Aorta (tissue), 5 donors: ENCODE results near the gene LIMS2. TPM values are rescaled to one million over a fixed set of nuclear protein-coding genes. Genes with fewer than 3 reads are reported as not detected.
A peak's percentile ranks its signal among the peaks of the same experiment; 100 is the strongest.

Experiments
- ATAC-seq: fragments of 200-7000 bp; cut with Tn5 transposase; one replicate; pipeline ENCODE4 v1.9.1; 2022; ENCODE audit warnings: moderate library complexity; ENCODE audit not compliant: low FRiP score
- DNase-seq, 2 donors: peaks; one replicate each; pipeline ENCODE4 v3.0.0-alpha.2; 2020
- H3K27ac ChIP-seq, 2 donors: one replicate each; pipeline ENCODE4 v1.5.1; 2013; ENCODE audit warnings: low read length in 2 of 2, mild to moderate bottlenecking in 2 of 2, moderate library complexity in 2 of 2, control low read depth in 1 of 2, inconsistent platforms in 1 of 2, low read depth in 1 of 2
- H3K27me3 ChIP-seq, 2 donors: one replicate each; pipeline ENCODE4 v1.6.1; 2013; ENCODE audit warnings: control low read depth in 1 of 2, low read length in 1 of 2, mild to moderate bottlenecking in 1 of 2, moderate library complexity in 1 of 2; ENCODE audit not compliant: insufficient read depth in 2 of 2, control insufficient read depth in 1 of 2
- H3K36me3 ChIP-seq, 2 donors: one replicate each; pipeline ENCODE4 v1.6.1; 2013; ENCODE audit warnings: control low read depth in 1 of 2, low read length in 1 of 2, mild to moderate bottlenecking in 1 of 2; ENCODE audit not compliant: insufficient read depth in 2 of 2, control insufficient read depth in 1 of 2
- H3K4me1 ChIP-seq, 2 donors: one replicate each; pipeline ENCODE4 v1.6.1; 2013; ENCODE audit warnings: low read length in 2 of 2, control low read depth in 1 of 2, mild to moderate bottlenecking in 1 of 2, moderate library complexity in 1 of 2; ENCODE audit not compliant: insufficient read depth in 2 of 2, control insufficient read depth in 1 of 2
- H3K4me3 ChIP-seq, 2 donors: one replicate each; pipeline ENCODE4 v1.5.1; 2013; ENCODE audit warnings: low read length in 2 of 2, control low read depth in 1 of 2, mild to moderate bottlenecking in 1 of 2
- H3K9me3 ChIP-seq: one replicate; pipeline ENCODE4 v1.6.1; 2013; ENCODE audit warnings: mild to moderate bottlenecking, low read length; ENCODE audit not compliant: control insufficient read depth
- WGBS, 2 donors: extraction: QIAGEN DNeasy Blood & Tissue Kit; methylation state at CpG; one replicate each; pipeline ENCODE4 v1.1.7; 2013; 5-methylcytosine and 5-hydroxymethylcytosine counted together
- intact Hi-C, 2 donors: fragments of 100-400 bp; cut with DNase I; formaldehyde crosslinking; loops; one replicate each; pipeline versions ENCODE4 v1.14.2 to v1.15.0; 2022
- polyA plus RNA-seq, 2 donors: library from polyadenylated mRNA; stranded (reverse); fragments of 200-250 nt; gene quantifications; one replicate each; pipeline ENCODE4 v1.2.3, GENCODE V29; 2013
- total RNA-seq, 2 donors: library from RNA; stranded (reverse); fragmentation: NEBNext Ultra II Directional; extraction: Animal tissue kit (Norgen Biotek cat#: 25700); gene quantifications; one replicate each; pipeline ENCODE4 v1.2.1, GENCODE V29; 2021
- donor health status: healthy with polysubstance abuse.
- donor health status: Bipolar disorder and iron deficiency.
- donor health status: DM: no; HTN: no; CAD: no.
- donor health status: DM: no; HTN: no; CAD: no.
- donor health status: DM: yes; HTN: yes; CAD: no.

The LIMS2 gene
- total and polyA plus RNA-seq, 4 donors: 188 to 2,193 (median 218) TPM

DNA sequence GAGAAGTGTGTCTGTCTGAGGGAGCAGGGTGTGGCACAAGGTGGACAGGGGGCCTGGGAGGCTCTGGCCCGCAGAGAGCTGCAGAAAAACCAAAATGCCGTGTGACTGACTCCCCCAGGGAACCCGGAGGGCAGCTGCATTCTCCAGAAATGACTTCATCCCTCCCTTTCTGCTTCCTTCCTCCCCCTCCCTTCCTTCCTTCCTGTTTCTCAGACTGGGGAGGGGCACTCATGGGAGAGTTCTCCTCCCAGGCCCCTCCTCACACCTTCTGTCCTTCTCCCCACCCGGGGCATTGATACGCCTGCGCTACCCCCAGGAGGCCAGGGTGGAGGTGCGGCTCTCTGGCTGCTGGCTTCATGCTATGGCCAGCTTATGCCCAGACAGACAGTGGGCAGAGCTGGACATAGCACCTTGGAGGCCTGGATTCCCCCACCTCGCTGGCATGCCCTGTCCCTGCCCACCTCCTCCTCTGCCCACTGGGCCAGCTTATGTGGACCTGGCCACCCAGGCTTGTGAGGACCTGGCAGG lies 37.5 kb downstream of the LIMS2 start:
- intact Hi-C loops: loop anchor here (5.0 to 10.0 kb wide), 2 partner anchors 110 to 113 kb away; partner anchors contain the start of gene IWS1 (in 2 of the 2)
- ATAC-seq (peak; percentile 25), DNase-seq (no peak)
- 22% methylated on average over 8 of the region's 8 CpGs for WGBS, 2 donors
- Histone ChIP-seq H3K27me3 (no peaks in the 10 kb centered on the region), H3K27ac (peak overlapping the region in 1 of 2 donors; percentile 79), H3K36me3 (no peaks in the 10 kb centered on the region), H3K9me3 (no peaks in the 10 kb centered on the region), H3K4me1 (no peaks in the 10 kb centered on the region), H3K4me3 (no peak overlapping the region)

DNA sequence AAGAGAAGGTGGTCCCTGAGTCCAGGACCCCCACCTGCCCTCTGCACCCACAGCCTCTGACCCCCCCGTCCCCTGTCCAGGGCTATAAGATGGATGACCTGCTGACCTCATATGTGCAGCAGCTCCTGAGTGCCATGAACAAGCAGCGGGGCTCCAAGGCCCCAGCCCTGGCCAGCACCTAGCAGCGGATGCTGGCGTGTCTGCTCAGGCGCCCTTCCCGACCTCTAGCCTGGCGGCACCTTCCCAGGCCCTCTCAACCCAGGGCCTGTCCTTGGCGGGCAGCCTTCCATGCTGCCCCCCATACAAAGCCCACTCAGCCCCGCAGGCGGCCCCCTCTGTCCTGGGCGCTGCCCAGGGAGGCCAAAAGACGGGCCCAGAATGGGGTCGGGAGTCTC lies 38.1 kb downstream of the LIMS2 start:
- H3K9me3 ChIP-seq: no peaks in the 10 kb centered on the region
- no peaks in the 10 kb centered on the region for H3K36me3 ChIP-seq
- no peak overlapping the region for H3K4me3 ChIP-seq
- no peak for DNase-seq
- intact Hi-C loops: loop anchor here (5.0 to 10.0 kb wide), 2 partner anchors 110 to 112 kb away; partner anchors contain the start of gene IWS1 (in 2 of the 2)
- H3K27me3 ChIP-seq: no peaks in the 10 kb centered on the region
- no peaks in the 10 kb centered on the region for H3K4me1 ChIP-seq
- H3K27ac ChIP-seq: peak overlapping the region in 1 of 2 donors; percentile 28
- WGBS, 2 donors: 75 to 76% methylated on average over 13 of the region's 13 CpGs
- ATAC-seq: no peak

DNA sequence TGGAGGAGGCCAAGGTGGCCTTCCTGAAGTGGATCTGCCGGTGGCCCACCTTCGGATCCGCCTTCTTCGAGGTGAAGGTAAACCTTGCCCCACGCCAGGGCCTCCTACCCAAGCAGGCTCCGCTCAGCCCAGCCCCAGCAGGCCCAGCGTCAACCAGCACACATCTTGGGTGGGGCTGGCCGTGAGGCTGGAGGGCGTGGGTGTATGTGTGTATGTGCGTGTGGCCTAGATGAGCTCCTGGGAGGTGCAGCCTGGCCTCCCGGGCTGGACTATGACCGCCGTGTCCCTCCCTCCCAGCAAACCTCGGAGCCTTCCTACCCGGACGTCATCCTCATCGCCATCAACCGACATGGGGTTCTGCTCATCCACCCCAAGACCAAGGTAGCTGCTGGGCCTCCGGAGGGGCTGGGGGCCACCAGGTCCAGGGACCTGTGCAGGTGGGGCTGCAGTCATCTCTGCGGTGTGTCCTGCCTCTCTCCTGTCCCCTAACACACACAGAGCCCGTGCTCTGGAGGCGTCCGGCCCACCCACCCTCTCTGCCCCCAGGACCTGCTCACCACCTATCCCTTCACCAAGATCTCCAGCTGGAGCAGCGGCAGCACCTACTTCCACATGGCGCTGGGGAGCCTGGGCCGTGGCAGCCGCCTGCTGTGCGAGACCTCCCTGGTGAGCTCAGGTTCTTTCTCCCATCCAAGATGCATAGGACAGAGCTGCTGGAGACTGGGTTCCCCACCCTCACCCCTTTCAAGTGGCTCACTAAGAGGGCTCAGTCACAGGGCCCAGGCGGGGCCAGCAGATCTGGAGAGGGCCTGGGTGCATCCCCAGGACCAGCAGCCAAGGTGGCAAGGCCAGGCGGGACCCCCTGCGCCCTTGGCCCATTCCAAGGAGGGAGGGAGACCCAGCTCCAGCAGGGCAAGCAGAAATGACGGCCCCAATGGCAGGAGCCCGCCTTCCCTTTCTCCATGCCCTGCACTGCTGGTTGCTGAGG lies 38.8 kb downstream of the LIMS2 start:
- no peak for DNase-seq
- Histone ChIP-seq H3K27ac (peak overlapping the region in 1 of 2 donors; percentile 15), H3K4me3 (no peak overlapping the region), H3K4me1 (no peaks in the 10 kb centered on the region), H3K27me3 (no peaks in the 10 kb centered on the region), H3K9me3 (no peaks in the 10 kb centered on the region), H3K36me3 (no peaks in the 10 kb centered on the region)
- no peak for ATAC-seq
- WGBS, 2 donors: 87 to 90% methylated on average over 29 to 33 of the region's 33 CpGs
- intact Hi-C loops: loop anchor here (5.0 to 10.0 kb wide), 2 partner anchors 109 to 112 kb away; partner anchors contain the start of gene IWS1 (in 2 of the 2)

DNA sequence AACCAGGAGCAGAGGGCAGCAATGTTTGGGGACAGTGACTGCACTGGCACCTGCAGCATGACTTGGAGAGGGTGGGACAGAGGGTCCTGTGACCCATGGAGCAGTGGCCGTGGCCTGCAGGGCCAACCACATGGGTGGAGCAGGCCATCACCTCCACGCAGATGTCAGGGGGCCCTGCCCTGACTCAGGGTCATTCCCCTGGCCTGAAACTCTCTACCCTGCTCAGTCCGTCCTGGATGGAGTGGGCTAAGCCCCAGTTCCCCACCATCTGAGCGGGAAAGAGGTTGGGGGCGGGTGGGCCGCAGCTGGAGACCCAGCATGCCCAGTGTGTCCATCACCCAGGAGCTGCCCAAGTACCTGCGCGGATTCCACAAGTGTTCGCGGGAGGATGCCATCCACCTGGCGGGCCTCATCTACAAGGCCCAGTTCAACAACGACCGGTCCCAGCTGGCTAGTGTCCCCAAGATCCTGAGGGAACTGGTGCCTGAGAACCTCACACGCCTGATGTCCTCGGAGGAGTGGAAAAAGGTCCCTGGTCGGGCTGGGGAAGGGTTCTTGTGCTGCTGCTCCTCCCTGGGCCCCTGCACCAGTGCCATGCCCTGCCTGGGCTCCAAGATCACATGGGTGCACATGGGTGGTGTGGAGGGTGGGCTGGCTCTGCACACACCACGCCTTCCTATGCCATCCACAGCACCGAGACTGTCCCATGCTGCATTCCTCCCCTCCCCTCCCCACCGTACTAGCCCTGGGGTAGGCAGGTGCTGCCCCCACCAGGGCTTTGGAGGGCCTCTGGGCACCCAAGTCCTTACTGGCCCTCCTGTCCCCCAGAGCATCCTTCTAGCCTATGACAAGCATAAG lies 39.7 kb downstream of the LIMS2 start:
- DNase-seq (no peak), ATAC-seq (no peak)
- H3K9me3 ChIP-seq: no peaks in the 10 kb centered on the region
- H3K4me1 ChIP-seq: no peaks in the 10 kb centered on the region
- WGBS, 2 donors: 78 to 89% methylated on average over 19 of the region's 19 CpGs
- no peak overlapping the region for H3K4me3 ChIP-seq
- intact Hi-C loops: loop anchor here (5.0 to 10.0 kb wide), 2 partner anchors 108 to 111 kb away; partner anchors contain the start of gene IWS1 (in 2 of the 2)
- no peaks in the 10 kb centered on the region for H3K36me3 ChIP-seq
- no peak overlapping the region for H3K27ac ChIP-seq
- H3K27me3 ChIP-seq: no peaks in the 10 kb centered on the region

DNA sequence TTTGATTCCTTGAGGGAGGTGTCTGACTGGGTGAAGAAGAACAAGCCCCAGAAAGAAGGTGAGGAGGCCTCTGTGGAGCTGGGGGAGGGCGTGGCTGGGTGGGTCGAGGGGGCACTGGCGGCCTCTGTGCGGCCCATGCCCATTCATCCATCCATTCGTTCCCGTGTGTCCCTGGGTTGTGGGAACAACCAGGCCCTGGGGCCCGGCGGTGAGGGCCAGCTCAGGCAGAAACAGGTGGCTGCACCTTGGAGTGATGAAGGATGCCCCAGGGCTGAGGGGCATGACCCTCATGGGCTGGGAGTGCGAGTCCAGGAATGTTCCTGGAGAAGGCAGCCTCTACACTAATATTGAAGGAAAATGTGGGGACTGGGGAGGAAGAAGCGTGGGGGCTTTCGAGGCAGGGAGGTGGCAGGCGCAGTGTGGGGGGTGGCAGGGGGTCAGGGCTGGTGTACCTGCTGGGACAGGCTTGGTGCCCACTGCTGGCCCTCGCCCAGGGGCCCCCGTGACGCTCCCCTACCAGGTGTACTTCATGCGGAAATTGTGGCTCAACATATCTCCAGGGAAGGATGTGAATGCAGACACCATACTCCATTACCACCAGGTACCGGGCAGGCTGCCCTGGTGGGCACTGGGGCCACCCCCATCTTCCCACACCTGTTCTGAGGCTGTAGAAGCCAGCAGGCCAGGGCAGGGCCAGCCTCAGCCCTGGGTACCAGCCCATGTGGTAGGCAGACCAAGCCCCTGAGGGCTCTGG lies 40.5 kb downstream of the LIMS2 start:
- no peak overlapping the region for H3K27ac ChIP-seq
- no peaks in the 10 kb centered on the region for H3K27me3 ChIP-seq
- intact Hi-C loops: loop anchor here (5.0 to 10.0 kb wide), 2 partner anchors 108 to 110 kb away; partner anchors contain the start of gene IWS1 (in 2 of the 2)
- no peaks in the 10 kb centered on the region for H3K36me3 ChIP-seq
- DNase-seq (no peak), ATAC-seq (no peak)
- 85 to 89% methylated on average over 16 to 17 of the region's 17 CpGs for WGBS, 2 donors
- H3K4me1 ChIP-seq: no peaks in the 10 kb centered on the region
- H3K4me3 ChIP-seq: no peak overlapping the region
- no peaks in the 10 kb centered on the region for H3K9me3 ChIP-seq

DNA sequence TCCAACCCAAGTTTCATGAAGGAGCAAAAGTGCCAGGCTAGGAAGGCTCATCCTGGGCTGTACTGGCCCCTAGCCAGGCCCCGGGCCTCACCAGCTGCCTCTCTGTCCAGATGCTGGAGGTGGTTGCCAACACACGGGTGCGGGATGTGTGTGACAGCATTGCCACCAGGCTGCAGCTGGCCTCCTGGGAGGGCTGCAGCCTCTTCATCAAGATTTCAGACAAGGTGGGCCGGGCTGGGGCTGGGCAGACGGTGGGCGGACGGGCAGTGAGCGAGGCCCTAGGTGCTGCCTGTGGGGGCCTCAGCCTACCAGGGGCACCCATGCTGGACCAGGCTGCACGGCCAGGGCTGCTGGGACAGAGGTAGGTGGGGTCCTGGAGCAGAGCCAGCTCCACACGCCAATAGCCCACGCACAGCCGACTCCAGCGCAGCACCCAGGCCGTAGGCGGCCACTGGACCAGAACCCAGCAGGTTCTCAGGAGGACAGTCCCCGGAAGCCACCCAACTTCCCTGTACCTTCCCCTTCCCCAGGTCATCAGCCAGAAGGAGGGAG lies 41.2 kb downstream of the LIMS2 start:
- no peaks in the 10 kb centered on the region for H3K4me1 ChIP-seq
- intact Hi-C loops: loop anchor here in 1 of 2 donors (10.0 kb wide), 1 partner anchor 109 kb away; the partner anchor contains the start of gene IWS1
- H3K4me3 ChIP-seq: no peak overlapping the region
- WGBS, 2 donors: 16 to 26% methylated on average over 16 of the region's 16 CpGs
- no peaks in the 10 kb centered on the region for H3K27me3 ChIP-seq
- DNase-seq (no peak), ATAC-seq (no peak)
- H3K9me3 ChIP-seq: no peaks in the 10 kb centered on the region
- H3K36me3 ChIP-seq: no peaks in the 10 kb centered on the region
- H3K27ac ChIP-seq: no peak overlapping the region

DNA sequence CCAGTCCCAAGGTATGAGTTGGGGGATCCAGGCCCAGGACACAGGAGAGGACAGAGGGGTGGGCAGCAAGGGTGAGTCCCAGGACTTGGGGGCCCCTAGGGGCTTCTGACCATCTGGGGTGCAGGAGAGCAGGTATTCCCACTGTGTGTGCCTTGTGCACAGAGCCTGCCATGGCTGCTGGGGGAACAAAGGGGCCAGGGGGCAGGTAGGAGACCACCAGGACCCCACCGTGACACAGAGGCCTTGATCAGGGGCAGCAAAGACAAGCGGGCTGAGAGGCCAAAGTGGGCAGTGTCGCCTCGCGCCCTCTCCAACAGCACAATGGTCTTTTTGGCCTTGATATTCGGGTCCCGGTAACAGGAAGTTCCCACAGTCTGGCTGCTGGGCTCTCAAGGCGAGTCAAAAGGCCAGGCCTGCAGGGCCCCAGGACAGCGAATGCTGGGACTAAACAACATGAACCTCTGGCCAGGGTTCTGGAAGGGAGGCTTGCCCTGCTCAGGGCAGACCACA lies 41.7 kb downstream of the LIMS2 start:
- 32 to 41% methylated on average over 9 of the region's 9 CpGs for WGBS, 2 donors
- H3K4me3 ChIP-seq: no peak overlapping the region
- H3K4me1 ChIP-seq: no peaks in the 10 kb centered on the region
- DNase-seq: no peak
- intact Hi-C loops: loop anchor here in 1 of 2 donors (10.0 kb wide), 1 partner anchor 109 kb away; the partner anchor contains the start of gene IWS1
- H3K27me3 ChIP-seq: no peaks in the 10 kb centered on the region
- ATAC-seq: no peak
- no peak overlapping the region for H3K27ac ChIP-seq
- H3K9me3 ChIP-seq: no peaks in the 10 kb centered on the region
- no peaks in the 10 kb centered on the region for H3K36me3 ChIP-seq
